Measurements from ENCODE around the gene PSEN1.

Gene PSEN1

GRCh38 chr14:73136387-73137225 is at the start of gene PSEN1:
PSEN1 (plus strand) TSS chr14:73136507; CDS start chr14:73148020, 11,513 bp downstream.
- peak; percentile 79 for DNase-seq

- DNase-seq: no peak
These were observed 45.3 kb upstream of the PSEN1 start for GRCh38 chr14:73091044-73091443.

- no peak for DNase-seq
These were observed 38.9 kb upstream of the PSEN1 start for GRCh38 chr14:73097421-73097820.

GRCh38 chr14:73100334-73100733 is 36.0 kb upstream of the PSEN1 start:
- no peak for DNase-seq

- no peak for DNase-seq
These were observed 33.4 kb upstream of the PSEN1 start for GRCh38 chr14:73102806-73103497.

- DNase-seq: no peak
These were observed 31.3 kb upstream of the PSEN1 start for GRCh38 chr14:73105050-73105449.

- no peak for DNase-seq
These were observed 30.6 kb upstream of the PSEN1 start for GRCh38 chr14:73105727-73106126.

- DNase-seq: no peak
These were observed 20.1 kb upstream of the PSEN1 start for GRCh38 chr14:73116079-73116665.

- DNase-seq: no peak
These were observed 12.0 kb upstream of the PSEN1 start for GRCh38 chr14:73124180-73124894.

GRCh38 chr14:73125169-73125588 is 11.1 kb upstream of the PSEN1 start:
- no peak for DNase-seq

GRCh38 chr14:73125746-73126145 is 10.6 kb upstream of the PSEN1 start:
- DNase-seq: no peak

- DNase-seq: no peak
These were observed 2.5 kb upstream of the PSEN1 start for GRCh38 chr14:73133795-73134194.

- DNase-seq: no peak
These were observed 271 bp upstream of the PSEN1 start for GRCh38 chr14:73136085-73136386.

- DNase-seq: no peak
These were observed 4.6 kb downstream of the PSEN1 start for GRCh38 chr14:73140811-73141323.

GRCh38 chr14:73142216-73142615 is 5.9 kb downstream of the PSEN1 start:
- DNase-seq: no peak

- DNase-seq: no peak
These were observed 6.7 kb downstream of the PSEN1 start for GRCh38 chr14:73143003-73143402.

- no peak for DNase-seq
These were observed 7.3 kb downstream of the PSEN1 start for GRCh38 chr14:73143617-73144016.

GRCh38 chr14:73145371-73145770 is 9.1 kb downstream of the PSEN1 start:
- no peak for DNase-seq

GRCh38 chr14:73146111-73146510 is 9.8 kb downstream of the PSEN1 start:
- no peak for DNase-seq

- no peak for DNase-seq
These were observed 13.4 kb downstream of the PSEN1 start for GRCh38 chr14:73149753-73150152.

- DNase-seq: no peak
These were observed 17.0 kb downstream of the PSEN1 start for GRCh38 chr14:73153272-73153671.

GRCh38 chr14:73162251-73162650 is 25.9 kb downstream of the PSEN1 start:
- no peak for DNase-seq

- DNase-seq: no peak
These were observed 30.1 kb downstream of the PSEN1 start for GRCh38 chr14:73166399-73166798.
